H9 (cell line): ENCODE results near the gene CDK16. TPM values are rescaled to one million over a fixed set of nuclear protein-coding genes. Genes with fewer than 3 reads are reported as not detected.

ENCODE experiments used
- DNase-seq: peaks from one replicate; pipeline ENCODE4 v3.0.0-alpha.2; 2017
- H2AFZ ChIP-seq: one replicate; pipeline ENCODE4 v1.6.1; 2013; ENCODE audit warnings: mild to moderate bottlenecking, low read length, control low read depth, moderate library complexity
- H2AK5ac ChIP-seq: 2 replicates; pipeline ENCODE4 v1.6.1; 2013; ENCODE audit warnings: low read length, control low read depth, mixed read lengths; ENCODE audit not compliant: insufficient read length
- H2BK120ac ChIP-seq: one replicate; pipeline ENCODE4 v1.6.1; 2013; ENCODE audit warnings: low read depth, mild to moderate bottlenecking, low read length, control low read depth, inconsistent platforms; ENCODE audit not compliant: poor library complexity, severe bottlenecking
- H2BK12ac ChIP-seq: 2 replicates; pipeline ENCODE4 v1.6.1; 2013; ENCODE audit warnings: low read length, control low read depth, mixed read lengths, low read depth; ENCODE audit not compliant: insufficient read length
- H2BK15ac ChIP-seq: 2 replicates; pipeline ENCODE4 v1.6.1; 2013; ENCODE audit warnings: low read depth, low read length, control low read depth
- H2BK20ac ChIP-seq: one replicate; pipeline ENCODE4 v1.6.1; 2013; ENCODE audit warnings: low read depth, mild to moderate bottlenecking, low read length, control low read depth, inconsistent platforms; ENCODE audit not compliant: poor library complexity, severe bottlenecking
- H2BK5ac ChIP-seq: 2 replicates; pipeline ENCODE4 v1.6.1; 2013; ENCODE audit warnings: low read length, control low read depth, mixed read lengths; ENCODE audit not compliant: insufficient read length
- H3K14ac ChIP-seq: 2 replicates; pipeline ENCODE4 v1.6.1; 2013; ENCODE audit warnings: low read length, control low read depth; ENCODE audit not compliant: insufficient read depth
- H3K18ac ChIP-seq: 2 replicates; pipeline ENCODE4 v1.6.1; 2013; ENCODE audit warnings: low read depth, mild to moderate bottlenecking, mixed read lengths, low read length, control low read depth; ENCODE audit not compliant: insufficient read length
- H3K23ac ChIP-seq: 2 replicates; pipeline ENCODE4 v1.6.1; 2013; ENCODE audit warnings: low read length, control low read depth, mixed read lengths, low read depth; ENCODE audit not compliant: insufficient read length
- H3K23me2 ChIP-seq: 2 replicates; pipeline ENCODE4 v1.6.1; 2013; ENCODE audit warnings: low read depth, mild to moderate bottlenecking, mixed read lengths, low read length, control low read depth; ENCODE audit not compliant: insufficient read length, poor library complexity, severe bottlenecking
- H3K27ac ChIP-seq: 2 replicates; pipeline ENCODE4 v1.5.1; 2013; ENCODE audit warnings: low read length, control low read depth, mixed read lengths, low read depth; ENCODE audit not compliant: insufficient read length
- H3K27me3 ChIP-seq: 2 replicates; pipeline ENCODE4 v1.6.1; 2013; ENCODE audit warnings: low read length, control low read depth, inconsistent platforms; ENCODE audit not compliant: insufficient read depth
- H3K4ac ChIP-seq: 2 replicates; pipeline ENCODE4 v1.6.1; 2013; ENCODE audit warnings: low read depth, mild to moderate bottlenecking, control low read depth, inconsistent platforms, low read length, moderate library complexity
- H3K4me1 ChIP-seq: 2 replicates; pipeline ENCODE4 v1.6.1; 2013; ENCODE audit warnings: low read length, control low read depth, inconsistent platforms; ENCODE audit not compliant: insufficient read depth
- H3K4me2 ChIP-seq: 2 replicates; pipeline ENCODE4 v1.6.1; 2013; ENCODE audit warnings: low read length, control low read depth, mixed read lengths; ENCODE audit not compliant: insufficient read length, insufficient read depth
- H3K56ac ChIP-seq: 2 replicates; pipeline ENCODE4 v1.6.1; 2013; ENCODE audit warnings: low read depth, mild to moderate bottlenecking, mixed read lengths, low read length, control low read depth; ENCODE audit not compliant: insufficient read length
- H3K79me1 ChIP-seq: 2 replicates; pipeline ENCODE4 v1.6.1; 2013; ENCODE audit warnings: low read depth, mild to moderate bottlenecking, moderate library complexity, low read length, control low read depth, inconsistent platforms; ENCODE audit not compliant: insufficient read depth, poor library complexity, severe bottlenecking
- H3K79me2 ChIP-seq: 2 replicates; pipeline ENCODE4 v1.6.1; 2013; ENCODE audit warnings: low read length, control low read depth, inconsistent platforms; ENCODE audit not compliant: insufficient read depth
- H3K9ac ChIP-seq: 2 replicates; pipeline ENCODE4 v1.6.1; 2013; ENCODE audit warnings: low read length, control low read depth, mixed read lengths; ENCODE audit not compliant: insufficient read length; ENCODE audit errors: extremely low read depth
- H3K9me3 ChIP-seq: one replicate; pipeline ENCODE4 v1.6.1; 2013; ENCODE audit warnings: low read depth, low read length, inconsistent platforms; ENCODE audit not compliant: control insufficient read depth
- H3T11ph ChIP-seq: one replicate; pipeline ENCODE4 v1.6.1; 2013; ENCODE audit warnings: mild to moderate bottlenecking, low read length, control low read depth, inconsistent platforms
- H4K20me1 ChIP-seq: one replicate; pipeline ENCODE4 v1.6.1; 2013; ENCODE audit not compliant: control insufficient read depth, insufficient read length, insufficient read depth
- H4K5ac ChIP-seq: 2 replicates; pipeline ENCODE4 v1.6.1; 2013; ENCODE audit warnings: low read depth, mild to moderate bottlenecking, mixed read lengths, low read length, control low read depth; ENCODE audit not compliant: insufficient read length
- H4K8ac ChIP-seq: replicated peaks from 2 replicates; pipeline ENCODE4 v1.6.1; 2013; ENCODE audit warnings: low read length, control low read depth, mixed read lengths, low read depth; ENCODE audit not compliant: insufficient read length
- H4K91ac ChIP-seq: 2 replicates; pipeline ENCODE4 v1.6.1; 2013; ENCODE audit warnings: low read depth, mild to moderate bottlenecking, moderate library complexity, mixed read lengths, low read length, control low read depth; ENCODE audit not compliant: insufficient read length
- H3K27ac Mint-ChIP-seq, 3 experiments: 2 replicates in 2 of 3; 3 replicates in 1 of 3; pipeline ENCODE4 v1.8.0; 2020 to 2021; ENCODE audit warnings: mixed read lengths in 3 of 3, mild to moderate bottlenecking in 1 of 3, moderate library complexity in 1 of 3
- H3K27me3 Mint-ChIP-seq: 2 replicates; pipeline ENCODE4 v1.8.0; 2021; ENCODE audit warnings: low read depth, mild to moderate bottlenecking, moderate library complexity, mixed read lengths
- H3K36me3 Mint-ChIP-seq, 3 experiments: 2 replicates in 2 of 3; 3 replicates in 1 of 3; pipeline ENCODE4 v1.8.0; 2020 to 2021; ENCODE audit warnings: low read depth in 3 of 3, mixed read lengths in 3 of 3; ENCODE audit not compliant: insufficient read depth in 1 of 3
- H3K4me1 Mint-ChIP-seq, 2 experiments: 2 replicates each; pipeline ENCODE4 v1.8.0; 2020; ENCODE audit warnings: mixed read lengths in 2 of 2
- H3K4me3 Mint-ChIP-seq, 2 experiments: 2 replicates in 1 of 2; 3 replicates in 1 of 2; pipeline ENCODE4 v1.8.0; 2020 to 2021; ENCODE audit warnings: mild to moderate bottlenecking in 2 of 2, mixed read lengths in 2 of 2, moderate library complexity in 1 of 2
- H3K9me3 Mint-ChIP-seq, 2 experiments: 2 replicates in 1 of 2; 3 replicates in 1 of 2; pipeline ENCODE4 v1.8.0; 2020; ENCODE audit warnings: mild to moderate bottlenecking in 2 of 2, mixed read lengths in 2 of 2, moderate library complexity in 1 of 2
- WGBS: extraction: QIAGEN DNeasy Blood & Tissue Kit; methylation state at CpG from one replicate; pipeline ENCODE4 v1.1.7; 2013; ENCODE audit warnings: missing lambda C conversion rate, low lambda C conversion rate, mixed read lengths; ENCODE audit not compliant: insufficient read length; ENCODE audit errors: extremely low coverage; 5-methylcytosine and 5-hydroxymethylcytosine counted together
- total RNA-seq: library from RNA; stranded (reverse); gene quantifications from 2 replicates; pipeline ENCODE4 v1.2.1, GENCODE V29; 2021
- TF ChIP-seq, protein P1 (sequence below): fragments of 200-600 bp; sonication (generic); conservative IDR thresholded peaks from 3 replicates; pipeline ENCODE4 v1.8.0; 2021; ENCODE audit warnings: antibody characterized with exemption, mild to moderate bottlenecking

CDK16 gene
- total RNA-seq, 1 experiment from 2014 or later, result 226 TPM

GRCh38 chrX:47170861-47171692 is 47.4 kb upstream of the CDK16 start:
- Histone ChIP-seq H3K4me2 (no peak overlapping the region), H3K23ac (no peak overlapping the region), H2BK15ac (no peak overlapping the region), H2AK5ac (no peak overlapping the region), H4K5ac (no peak overlapping the region), H3K79me2 (no peaks in the 10 kb centered on the region), H3K79me1 (no peaks in the 10 kb centered on the region), H3K23me2 (no peaks in the 10 kb centered on the region), H3K9ac (no peak overlapping the region), H2AFZ (no peak overlapping the region), H3K14ac (no peak overlapping the region), H2BK5ac (no peak overlapping the region), H4K20me1 (no peaks in the 10 kb centered on the region), H2BK120ac (no peak overlapping the region), H3K56ac (no peak overlapping the region), H4K91ac (no peak overlapping the region), H2BK12ac (no peak overlapping the region), H2BK20ac (no peak overlapping the region), H3K18ac (no peak overlapping the region), H3K4me1 (no peaks in the 10 kb centered on the region), H3K27ac (no peak overlapping the region), H3K9me3 (no peaks in the 10 kb centered on the region), H4K8ac (no peak overlapping the region), H3T11ph (no peak overlapping the region), H3K4ac (no peak overlapping the region), H3K27me3 (no peaks in the 10 kb centered on the region; the same call in 1 of the 2 replicates)
- TF ChIP-seq, protein P1, sequence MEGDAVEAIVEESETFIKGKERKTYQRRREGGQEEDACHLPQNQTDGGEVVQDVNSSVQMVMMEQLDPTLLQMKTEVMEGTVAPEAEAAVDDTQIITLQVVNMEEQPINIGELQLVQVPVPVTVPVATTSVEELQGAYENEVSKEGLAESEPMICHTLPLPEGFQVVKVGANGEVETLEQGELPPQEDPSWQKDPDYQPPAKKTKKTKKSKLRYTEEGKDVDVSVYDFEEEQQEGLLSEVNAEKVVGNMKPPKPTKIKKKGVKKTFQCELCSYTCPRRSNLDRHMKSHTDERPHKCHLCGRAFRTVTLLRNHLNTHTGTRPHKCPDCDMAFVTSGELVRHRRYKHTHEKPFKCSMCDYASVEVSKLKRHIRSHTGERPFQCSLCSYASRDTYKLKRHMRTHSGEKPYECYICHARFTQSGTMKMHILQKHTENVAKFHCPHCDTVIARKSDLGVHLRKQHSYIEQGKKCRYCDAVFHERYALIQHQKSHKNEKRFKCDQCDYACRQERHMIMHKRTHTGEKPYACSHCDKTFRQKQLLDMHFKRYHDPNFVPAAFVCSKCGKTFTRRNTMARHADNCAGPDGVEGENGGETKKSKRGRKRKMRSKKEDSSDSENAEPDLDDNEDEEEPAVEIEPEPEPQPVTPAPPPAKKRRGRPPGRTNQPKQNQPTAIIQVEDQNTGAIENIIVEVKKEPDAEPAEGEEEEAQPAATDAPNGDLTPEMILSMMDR, result no peak
- peaks cover 65 to 84% of the 10 kb centered on the region in 2 experiments for H3K9me3 Mint-ChIP-seq
- WGBS, result no CpG with 5 or more reads among the region's 34 CpGs
- H3K27ac Mint-ChIP-seq, result no peak overlapping the region
- no peak overlapping the region for H3K4me3 Mint-ChIP-seq
- H3K36me3 Mint-ChIP-seq, result peaks cover 34 to 63% (median 58%) of the 10 kb centered on the region in 3 experiments
- no peak for DNase-seq
- H3K4me1 Mint-ChIP-seq, result no peaks in the 10 kb centered on the region
- no peaks in the 10 kb centered on the region; the same call in 1 of the 2 replicates for H3K27me3 Mint-ChIP-seq
